Forelimb muscle (tissue), 1 donor: ENCODE data around the gene RPL10A. TPM values are rescaled to one million over a fixed set of nuclear protein-coding genes. Genes with fewer than 3 reads are reported as not detected.

Source experiments
- DNase-seq: peaks from one replicate; pipeline ENCODE4 v3.0.0-alpha.2; 2013; ENCODE audit warnings: low read depth
- polyA plus RNA-seq: library from polyadenylated mRNA; unstranded; fragments of 120-200 nt; gene quantifications from one replicate; pipeline ENCODE4 v1.2.1, GENCODE V29; 2013; ENCODE audit not compliant: insufficient read length

The RPL10A gene
- polyA plus RNA-seq, 1 donor = 2,649 TPM

DNA sequence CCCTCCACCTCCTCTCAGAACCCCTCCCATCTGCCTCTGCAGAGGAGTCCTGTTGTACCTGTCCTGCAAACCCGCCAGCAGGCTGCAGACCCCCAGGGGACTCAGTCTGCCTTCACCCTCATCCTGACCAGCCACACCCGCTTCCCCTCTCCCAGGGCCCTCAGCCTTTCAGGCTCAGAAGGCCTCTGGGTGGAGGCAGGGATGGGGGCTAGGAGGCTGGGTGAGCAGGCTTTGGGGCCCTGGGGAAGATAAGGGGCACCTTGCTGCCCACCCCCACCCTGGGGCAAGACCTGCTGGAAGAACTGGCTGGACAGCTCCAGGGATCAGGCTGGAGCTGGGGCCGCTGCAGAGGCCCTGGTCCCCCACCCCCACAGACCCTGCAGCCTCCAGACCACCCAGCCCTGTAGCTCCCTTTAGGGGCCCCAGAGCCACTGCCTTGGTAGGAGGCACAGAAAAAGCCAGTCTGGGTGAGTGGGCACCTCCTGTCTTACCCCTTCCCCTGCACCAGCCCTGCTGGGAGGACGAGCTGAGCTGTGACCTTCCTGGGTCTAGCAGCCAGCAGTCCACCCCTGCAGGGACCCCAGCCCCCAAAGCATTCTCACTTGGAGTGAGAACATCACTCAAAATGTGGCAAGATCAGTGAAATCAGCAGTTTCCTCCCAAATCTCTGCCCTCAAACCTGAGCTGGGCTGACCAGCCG lies 23.5 kb downstream of the RPL10A start:
- no peak for DNase-seq

DNA sequence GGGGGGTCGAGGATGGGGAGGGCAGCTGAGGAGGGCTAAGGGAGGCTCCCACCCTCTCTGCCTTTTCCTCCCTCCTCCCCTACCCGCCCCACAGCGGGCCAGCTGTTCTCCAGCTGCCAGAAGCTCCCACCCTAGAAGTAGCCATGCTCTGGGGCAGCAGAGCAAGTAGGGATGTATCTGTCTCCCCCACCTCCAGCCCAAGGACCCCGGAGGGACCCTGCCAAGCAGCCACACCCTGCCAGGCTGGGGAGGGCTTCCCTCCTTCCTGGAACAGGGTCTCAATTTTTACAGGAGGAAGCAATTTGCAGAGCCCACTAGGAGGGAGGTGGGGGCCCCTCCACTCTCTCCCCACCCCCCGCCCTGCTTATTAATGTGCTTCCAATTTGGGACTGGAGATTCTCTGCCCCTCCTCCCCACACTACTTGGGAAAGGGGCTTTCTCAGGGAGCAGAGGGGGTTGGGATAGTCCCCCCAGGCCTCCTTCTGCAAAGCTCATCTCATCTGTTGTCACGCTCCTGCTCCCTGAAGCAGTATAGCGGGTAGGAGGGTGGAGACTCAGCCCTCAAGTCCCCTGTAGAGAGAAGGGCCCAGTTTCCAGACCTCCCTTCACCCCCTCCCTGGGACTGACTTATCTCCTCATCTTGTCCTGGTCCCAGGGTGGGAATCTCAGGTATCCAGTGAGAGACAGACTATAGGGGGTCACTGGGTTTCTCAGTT lies 24.2 kb downstream of the RPL10A start:
- no peak for DNase-seq

DNA sequence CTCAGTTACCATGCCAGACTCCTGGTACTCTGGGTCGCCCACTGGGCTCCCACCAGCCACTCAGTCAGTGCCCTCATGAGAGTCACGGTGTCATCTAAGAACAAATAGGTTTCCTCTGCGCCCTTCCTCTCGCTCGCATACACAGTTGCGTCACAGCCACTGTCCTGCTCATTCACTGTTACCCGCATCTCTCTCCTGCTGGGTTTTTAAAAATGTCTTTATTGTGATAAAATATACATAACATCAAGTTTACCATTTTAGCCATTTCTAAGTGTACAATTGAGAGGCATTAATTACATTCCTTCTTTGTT lies 24.7 kb downstream of the RPL10A start:
- no peak for DNase-seq

DNA sequence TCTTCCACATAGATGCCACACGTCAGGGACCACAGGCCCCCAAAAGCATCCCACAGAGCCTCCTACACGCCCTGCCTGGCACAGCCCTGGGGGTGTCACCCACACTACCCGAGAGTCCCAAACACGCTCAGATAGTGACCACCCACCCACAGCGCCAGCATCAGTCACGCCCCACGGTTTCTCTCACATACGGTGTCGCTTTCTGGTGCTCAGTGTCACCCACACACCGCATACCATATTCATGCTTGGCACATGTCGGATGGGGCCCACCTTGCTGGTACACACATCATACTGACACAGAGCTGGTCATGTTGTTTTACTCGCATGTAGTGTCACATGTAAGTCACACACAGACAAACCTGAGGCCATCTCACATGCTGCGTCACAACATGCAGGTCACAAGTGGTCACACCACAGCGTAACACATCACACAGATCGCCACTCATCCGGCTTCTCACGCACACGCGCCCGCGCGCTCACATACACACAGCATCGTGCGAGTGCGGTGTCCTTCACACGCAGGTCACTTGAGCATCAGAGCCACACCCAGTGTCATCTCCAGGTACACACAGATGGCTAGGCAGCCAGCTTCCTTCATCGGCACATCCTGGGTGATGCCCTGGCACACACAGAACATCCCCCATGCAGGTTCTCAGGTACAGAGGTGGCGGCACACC lies 25.2 kb downstream of the RPL10A start:
- DNase-seq = no peak

DNA sequence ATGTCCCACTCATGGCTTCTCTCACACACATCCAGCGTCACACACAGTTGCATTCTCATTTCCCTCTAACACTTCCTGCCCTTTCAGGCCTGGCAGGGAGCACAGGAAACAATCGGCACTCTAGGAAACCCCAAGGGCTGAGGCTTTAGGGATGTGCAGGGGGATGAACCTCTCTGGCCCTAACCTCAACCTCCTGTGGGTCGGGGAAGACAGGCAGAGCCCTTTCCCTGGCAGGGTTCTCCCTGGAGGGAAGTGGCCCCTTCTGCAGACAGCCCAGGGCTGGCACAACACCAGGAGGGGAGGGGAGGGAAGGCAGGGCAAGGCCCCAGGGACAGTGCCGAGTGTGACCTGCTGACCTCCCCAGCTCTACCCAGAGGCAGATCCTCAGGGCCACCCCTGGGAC lies 26.0 kb downstream of the RPL10A start:
- no peak for DNase-seq

DNA sequence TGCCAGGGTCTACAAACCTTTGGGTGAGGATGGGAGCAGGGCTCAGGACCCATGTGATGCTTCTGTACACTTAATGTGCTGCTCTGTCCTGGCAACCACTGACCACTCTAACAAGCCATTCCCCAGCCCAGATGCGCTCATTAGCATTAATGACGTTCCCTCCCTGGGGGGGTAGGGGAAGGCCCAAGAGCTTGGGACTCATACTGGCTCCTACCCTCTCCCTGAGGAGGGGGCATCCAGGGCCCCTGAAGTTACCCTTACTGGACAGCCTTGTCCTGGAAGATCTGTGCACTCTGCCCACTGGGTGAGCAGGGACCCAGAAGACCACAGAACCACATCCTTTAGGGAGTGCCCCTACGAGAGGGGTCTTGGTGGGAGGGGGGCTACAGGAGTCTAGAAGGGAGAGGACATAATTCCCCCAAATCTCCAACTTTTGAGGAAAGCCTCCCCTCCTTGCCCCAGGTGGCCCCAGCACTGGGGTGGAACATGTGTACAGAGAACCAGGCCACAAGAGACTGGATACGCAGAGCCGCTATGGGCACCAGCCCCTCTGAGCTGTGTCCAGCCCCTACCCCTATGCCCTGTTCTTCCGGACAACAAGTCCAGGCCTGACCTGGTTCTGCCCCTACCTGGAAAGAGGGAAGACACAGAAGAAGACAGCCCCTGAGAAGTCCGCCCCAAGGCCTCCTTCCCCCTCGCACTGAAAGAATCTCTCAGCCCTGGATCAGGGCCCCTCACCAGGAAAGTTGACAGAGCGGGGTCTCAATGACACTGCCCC lies 27.2 kb downstream of the RPL10A start:
- DNase-seq = no peak

DNA sequence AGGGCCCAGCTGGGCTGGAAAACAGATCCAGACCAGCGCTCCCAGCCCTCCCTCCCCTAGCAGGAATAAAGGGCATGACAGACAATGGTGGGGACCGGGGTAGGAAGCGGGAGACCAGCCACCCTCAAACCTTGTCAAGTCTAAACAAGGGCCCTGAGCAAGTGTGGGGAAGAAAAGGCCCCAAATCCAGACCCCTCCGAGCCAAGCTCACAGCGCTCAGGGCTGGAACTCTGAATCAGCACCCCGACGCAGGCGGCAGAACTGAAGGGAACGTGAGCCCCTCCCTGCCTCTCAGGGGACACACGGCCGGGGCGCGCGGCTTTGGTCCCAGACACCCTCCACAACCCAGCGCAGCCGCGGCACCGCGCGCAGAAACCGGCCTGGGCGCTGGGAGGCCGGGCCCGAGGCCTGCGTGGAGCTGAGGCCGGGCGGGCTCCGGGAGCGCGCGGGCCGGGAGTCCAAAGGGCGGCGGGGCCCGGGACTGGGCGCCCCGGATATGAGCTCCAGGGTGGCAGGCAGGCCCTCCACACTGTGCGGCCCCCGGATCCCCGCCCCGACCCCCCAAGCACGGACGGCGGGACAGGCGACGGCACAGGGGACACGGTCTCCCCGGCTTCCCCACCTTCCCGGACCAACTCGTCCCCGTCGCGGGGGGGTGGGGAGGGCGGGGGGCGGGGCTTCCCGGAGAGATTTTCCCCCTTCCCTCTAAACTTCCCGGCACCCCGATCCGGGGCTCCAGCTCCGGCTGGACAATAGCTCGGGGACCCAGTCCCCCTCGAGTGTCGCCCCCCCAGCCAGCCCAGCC lies 28.0 kb downstream of the RPL10A start:
- DNase-seq = no peak

DNA sequence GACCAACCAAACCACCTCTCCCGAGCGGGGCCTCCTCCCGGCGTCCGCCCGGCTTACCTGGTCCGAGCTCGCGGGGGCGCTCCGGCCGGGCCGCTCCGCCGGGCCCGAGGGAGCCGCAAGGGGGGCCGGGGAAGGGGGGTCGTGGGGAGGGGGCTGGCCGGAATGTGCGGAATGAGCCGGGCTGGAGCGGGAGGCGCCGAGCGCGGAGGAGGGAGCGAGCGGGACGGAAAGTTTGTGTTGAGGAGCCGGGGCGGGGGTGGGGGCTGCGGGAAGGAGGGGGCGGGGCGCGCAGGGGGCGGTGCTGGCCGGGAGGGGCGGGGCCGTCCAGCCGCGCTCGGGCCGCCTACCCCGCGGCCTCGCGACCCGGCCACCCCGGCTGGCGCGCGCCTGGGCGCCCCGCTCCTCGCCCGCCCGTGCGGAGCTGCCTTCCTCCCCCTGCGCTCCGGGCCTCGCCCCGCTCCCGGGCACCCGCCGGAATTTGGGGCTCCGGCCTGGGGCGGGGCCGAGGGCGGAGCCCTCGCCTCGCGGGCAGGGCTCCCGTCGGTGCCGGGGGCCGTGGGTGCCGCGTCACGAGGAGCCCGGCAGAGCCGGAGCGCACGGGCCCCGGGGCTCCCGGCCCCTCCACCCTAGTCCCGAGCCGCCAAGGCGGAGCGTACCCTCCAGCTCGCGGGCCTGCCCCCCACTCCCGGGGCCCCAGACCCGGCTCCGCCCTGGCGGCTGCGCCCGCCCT lies 28.8 kb downstream of the RPL10A start, which contains the start of gene TEAD3:
Gene TEAD3 (minus strand): TSS at position 239 of the 730 bp plus-strand sequence.
- no peak for DNase-seq

DNA sequence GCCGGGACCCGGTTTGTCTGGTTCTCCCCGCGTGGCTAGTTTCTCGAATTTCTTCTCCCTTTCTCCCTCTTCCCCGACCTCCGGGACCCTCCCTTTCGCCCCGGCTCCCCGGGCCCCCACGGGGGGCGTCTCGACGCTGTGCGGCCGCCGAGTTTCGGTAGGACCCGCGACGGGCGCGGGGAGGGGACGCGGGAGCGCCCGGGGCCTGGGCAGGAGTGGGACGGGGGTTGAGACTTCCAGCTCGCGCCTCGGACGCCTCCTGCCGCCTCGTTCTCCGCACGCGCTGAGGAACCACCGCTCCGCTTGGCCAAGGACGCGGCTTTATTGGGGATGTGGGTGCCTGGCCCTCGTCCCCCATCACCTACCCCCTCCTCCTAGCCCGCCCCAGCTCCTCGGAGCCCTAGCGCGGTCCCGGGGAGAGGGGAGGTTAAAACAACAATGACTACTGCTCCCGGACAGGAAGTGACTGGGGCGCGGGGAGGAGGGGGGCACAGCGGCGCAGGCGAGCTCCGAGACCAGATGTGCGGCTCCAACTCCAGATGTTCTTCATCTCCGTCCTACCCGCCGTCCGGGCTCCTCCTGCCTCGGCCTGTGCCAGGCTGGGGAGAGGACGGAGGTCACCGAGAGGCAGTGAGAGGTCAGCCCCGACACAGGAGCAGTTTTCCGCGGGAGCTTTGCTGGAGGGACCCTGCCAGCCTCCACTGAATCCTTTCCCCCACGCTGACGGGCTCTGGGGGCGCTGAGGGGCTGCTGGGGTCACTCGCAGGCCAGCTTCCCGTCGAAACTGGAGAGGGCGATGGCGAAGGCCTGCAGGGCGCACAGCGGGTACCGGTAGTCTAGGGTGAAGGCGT lies 29.6 kb downstream of the RPL10A start:
- no peak for DNase-seq

DNA sequence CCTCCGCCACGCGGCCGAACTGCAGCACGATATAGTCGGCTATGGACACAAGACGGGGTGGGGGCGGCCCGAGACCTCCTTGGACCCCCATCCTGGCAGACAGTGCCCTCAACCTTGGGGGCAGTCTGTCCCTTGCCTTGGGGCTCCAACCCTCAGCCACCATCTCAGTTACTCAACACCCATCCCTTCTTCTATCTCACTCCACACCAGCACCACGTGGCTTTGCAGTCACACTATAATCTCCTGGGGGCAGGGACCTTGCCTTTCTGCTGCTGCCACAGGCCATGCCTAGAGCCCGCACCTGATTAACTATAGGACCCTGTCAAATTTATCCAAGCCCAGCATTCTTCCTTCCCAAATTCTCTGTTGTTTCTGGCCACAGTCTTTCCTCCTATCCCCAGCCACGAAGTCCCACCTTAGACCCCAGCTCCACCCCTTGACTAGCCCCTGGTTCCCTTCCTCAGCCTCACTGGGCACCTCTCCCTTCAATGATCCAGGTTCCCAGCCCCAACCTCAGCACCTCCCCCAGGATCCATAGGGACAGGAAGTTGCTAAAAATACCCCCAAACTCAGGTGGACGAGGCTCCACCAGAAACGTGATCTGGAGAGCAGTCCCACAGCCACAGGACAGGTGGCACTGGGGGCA lies 30.3 kb downstream of the RPL10A start:
- DNase-seq = no peak

DNA sequence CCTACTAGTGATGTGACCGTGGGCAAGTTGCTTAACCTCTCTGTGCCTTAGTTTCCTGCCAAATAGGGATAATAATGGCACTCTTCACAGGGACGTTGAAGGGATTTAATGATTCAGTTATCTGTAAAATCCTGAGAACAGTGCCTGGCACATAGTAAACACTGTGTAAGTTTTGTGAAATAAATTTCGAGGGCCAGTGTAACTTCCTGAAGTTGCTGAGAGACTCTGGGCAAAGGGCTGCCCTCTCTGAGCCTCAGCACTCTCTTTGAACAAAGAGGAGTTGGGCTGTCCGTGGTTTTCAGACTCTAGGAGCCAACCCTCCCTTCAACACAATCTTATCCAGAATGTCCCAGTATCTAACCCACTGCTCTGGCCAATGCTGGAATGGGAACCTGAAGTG lies 31.2 kb downstream of the RPL10A start:
- DNase-seq = no peak

DNA sequence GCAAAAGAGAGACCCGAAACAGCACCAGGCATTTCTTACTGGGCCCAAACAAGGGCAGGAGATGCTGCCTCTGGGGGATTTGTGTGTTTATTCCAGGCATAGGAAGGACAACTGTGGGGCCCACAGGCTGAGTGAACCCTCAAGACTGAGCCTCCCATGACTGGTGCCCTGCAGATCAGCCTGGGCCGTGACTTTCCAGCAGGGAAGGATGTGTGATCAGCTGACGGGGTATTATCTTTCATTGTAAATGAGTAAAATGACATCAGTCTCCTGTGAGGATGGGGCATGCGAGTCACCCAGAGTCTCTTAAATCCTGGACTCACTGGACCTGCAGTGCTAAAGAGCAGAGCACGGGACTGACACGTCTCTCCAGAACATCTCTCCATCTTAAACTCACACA lies 32.6 kb downstream of the RPL10A start:
- no peak for DNase-seq

DNA sequence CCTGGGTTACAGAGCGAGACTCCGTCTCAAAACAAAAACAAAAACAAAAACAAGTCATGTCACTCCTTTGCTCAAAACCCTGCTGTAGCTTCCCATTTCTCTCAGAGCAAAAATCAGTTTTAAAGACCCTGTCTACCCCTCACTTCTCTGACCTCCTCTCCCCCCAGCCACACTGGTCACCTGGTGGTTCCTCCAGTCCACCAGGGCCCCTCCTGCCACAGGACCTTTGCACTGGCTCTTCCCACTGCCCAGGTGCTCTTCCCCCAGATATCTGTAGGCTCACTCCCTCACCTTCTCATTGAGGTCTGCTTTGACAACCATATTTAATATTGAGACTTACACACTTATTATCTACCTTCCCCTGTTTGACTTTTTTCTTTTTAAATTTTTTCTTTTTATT lies 33.6 kb downstream of the RPL10A start:
- no peak for DNase-seq

DNA sequence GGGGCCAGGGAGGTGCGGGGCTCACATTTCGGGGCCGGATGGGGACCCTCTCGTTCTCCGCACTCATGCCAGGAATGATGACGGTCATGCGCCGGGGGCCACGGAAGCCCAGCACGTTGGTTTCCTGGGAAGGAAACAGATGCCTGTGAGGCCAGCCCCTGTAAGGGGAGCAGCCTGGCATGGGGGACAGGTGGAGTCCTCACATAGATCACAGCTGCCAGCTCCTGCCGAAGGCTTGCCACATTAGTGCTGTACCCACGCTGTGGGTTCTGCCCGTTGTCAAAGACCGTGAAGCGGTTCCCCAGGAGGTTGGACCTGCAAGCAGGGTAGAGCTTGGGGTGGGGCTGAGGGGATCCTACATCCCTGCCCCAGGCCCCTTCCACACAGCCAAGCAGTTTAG lies 35.3 kb downstream of the RPL10A start:
- no peak for DNase-seq

DNA sequence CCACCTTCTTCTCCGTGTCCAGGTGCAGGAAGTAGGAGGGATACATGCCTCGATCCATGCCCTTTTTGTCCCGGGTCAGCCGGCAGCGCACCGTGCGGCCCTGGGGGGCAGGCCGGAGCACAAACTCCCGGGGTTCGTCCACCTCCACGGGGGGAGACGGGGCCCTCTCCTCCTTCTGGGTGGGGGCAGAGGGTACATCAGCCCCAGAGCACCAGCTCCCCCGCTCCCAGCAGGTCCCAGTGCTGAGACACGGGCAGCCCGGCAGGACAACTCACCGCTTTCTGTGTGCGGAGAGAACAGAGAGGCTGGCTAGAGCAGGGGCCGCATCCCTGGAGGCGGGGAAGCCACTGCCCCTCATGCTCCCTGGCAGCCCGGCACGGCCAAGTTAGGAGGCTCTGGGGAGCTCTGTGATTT lies 37.8 kb downstream of the RPL10A start:
- DNase-seq = no peak

DNA sequence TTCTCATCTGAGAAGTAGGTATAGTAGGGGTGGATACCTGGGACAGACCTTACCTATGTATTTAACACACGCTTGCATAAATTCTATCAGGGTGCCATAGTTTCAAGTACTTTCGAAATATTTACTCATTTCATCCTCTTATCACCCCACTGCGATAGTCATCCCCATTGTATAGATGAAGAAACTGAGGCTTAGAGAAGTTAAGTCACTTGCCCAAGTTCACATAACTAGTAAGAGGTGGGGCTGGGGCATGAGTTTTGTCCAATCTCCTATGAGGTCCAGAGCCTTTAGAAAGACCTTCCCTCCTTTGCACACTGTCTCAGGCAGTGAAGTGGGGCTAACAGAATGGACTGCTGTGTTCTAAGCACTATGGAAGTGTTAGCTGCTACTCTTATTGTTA lies 38.3 kb downstream of the RPL10A start:
- no peak for DNase-seq

DNA sequence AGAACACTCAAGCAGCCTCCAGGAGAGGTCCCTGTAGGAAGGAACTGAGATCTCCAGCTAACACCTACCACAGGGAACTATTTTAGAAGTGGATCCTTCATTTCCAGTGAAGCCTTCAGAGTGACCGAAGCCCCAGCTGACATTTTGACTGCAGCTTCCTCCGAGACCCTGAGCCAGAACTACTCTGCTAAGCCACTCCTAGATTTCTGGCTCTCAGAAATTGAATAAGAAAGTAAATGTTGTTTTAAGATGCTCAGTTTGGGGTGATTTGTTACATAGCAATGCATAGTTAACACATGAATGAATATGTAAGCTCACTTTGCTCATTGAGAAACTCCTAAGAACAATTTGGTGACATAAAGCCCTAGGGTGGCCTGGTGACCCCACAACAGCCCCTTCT lies 39.0 kb downstream of the RPL10A start:
- DNase-seq = no peak

DNA sequence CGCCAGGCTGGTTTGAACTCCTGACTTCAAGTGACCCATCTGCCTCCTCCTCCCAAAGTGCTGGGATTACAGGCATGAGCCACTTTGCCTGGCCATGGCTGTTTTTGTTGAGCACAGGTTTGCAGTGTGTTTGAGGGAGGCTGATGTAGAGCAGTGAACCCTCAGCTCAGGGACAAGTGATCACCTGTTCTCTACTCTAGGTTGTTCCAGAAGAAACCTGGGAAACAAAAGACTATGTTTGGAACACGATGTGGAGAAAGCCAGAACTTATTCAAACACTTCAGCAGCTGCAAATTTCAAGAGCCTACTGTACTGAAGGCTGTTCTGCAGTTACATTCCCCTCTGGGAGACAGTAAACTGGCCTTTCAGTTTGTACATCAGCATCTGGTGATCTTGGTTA lies 39.8 kb downstream of the RPL10A start:
- DNase-seq = no peak

DNA sequence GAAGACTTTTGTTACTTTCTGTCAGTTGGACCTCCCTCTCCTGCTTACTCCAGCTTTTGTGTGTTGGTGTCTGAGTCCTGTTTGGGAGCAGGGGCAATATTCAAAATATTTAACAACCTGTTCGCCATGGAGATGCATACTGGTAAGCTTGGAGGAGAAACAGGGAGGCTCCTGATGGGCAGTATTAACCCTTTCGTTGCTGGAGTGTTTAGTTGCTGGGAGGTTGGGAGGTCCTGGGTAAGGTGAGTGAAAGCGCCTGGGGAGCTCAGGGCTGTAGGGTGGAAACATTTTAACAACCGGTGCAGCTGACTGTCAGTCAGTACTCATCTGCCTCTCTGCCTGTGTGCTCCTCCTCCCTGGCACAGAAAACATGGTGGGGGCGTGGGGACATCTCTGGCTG lies 40.3 kb downstream of the RPL10A start:
- no peak for DNase-seq
